ENCODE data around the gene TRAPPC10.

DNA sequence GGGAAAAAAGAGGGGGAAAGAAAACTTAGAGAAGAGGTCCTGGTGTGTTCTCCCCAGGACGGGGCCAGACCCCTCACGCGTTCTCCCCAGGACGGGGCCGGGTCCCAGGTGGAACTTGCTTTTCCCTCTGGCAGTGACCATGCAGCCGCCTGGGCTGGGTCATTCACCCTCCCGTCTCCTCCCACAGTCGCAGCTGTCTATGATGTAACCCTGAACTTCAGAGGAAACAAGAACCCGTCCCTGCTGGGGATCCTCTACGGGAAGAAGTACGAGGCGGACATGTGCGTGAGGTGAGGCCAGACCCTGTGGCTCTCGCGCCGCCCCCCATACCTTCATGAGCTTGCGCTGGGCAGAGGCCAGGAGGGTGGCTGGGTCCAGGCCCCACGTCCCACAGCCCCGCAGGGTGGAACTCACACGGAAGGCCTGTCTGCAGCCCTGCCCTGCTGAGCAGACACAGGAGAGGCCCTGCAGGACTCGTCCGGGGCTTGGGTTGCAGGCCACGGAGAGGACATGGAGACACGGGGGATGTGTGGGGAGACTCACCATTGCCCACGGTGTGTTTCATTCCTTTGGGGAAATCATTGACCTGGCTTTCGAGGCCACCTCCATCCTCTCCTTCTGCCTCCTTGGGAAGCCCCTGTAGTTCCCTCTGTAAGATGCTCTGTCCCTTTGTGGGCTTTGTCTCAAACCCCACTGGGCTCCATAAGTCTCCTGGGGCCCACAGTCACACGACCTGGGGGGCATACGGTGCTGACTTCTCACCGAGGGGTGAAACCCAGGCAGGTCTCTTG, 40.7 kb upstream of the TRAPPC10 start:
- TF ChIP-seq POLR2AphosphoS5 (IDR thresholded peaks at IDR 0.05; ENCODE audit: borderline replicate concordance, low read depth, low read length) (no peak), EZH2 (IDR thresholded peaks at IDR 0.05) (no peak)
